ENCODE data around the gene KCNMB2.

GRCh38 chr3:178593786-178594185, 57.5 kb downstream of the KCNMB2 start:
- TF ChIP-seq POLR2AphosphoS5 (IDR thresholded peaks at IDR 0.05; ENCODE audit: borderline replicate concordance, low read depth, low read length) = no peak
- no peak for TF ChIP-seq EZH2 (IDR thresholded peaks at IDR 0.05)
- TF ChIP-seq FOXP2 (optimal IDR thresholded peaks at IDR 0.05; ENCODE audit: control extremely low read depth, extremely low read length, insufficient read depth) = no peak

All from SK-N-MC (cell line).